GM12878 (cell line): Measurements from ENCODE around the gene ABCF3. TPM values are rescaled to one million over a fixed set of nuclear protein-coding genes. Genes with fewer than 3 reads are reported as not detected.

Experiments
- BHLHE40 ChIP-seq, 2 experiments: fragments of 450-650 bp in 1 of 2; IDR thresholded peaks; 2 replicates each; pipeline ENCODE4 v1.6.1; 2011 to 2017; ENCODE audit warnings: low read depth in 2 of 2, borderline replicate concordance in 1 of 2, improper control_type of control experiment in 1 of 2, low read length in 1 of 2, mild to moderate bottlenecking in 1 of 2
- CHD4 ChIP-seq: fragments of 200-600 bp; sonication (generic); IDR thresholded peaks from 2 replicates; pipeline ENCODE4 v1.6.1; 2016; ENCODE audit warnings: mild to moderate bottlenecking
- RELA ChIP-seq: fragments of 450-650 bp; IDR thresholded peaks from 2 replicates; pipeline ENCODE4 v1.8.0; 2014; ENCODE audit warnings: borderline replicate concordance; ENCODE audit not compliant: partially characterized antibody
- polyA plus RNA-seq, 11 experiments: library from polyadenylated mRNA; depleted of rRNA in 4 of 11; unstranded in 6 of 11; stranded (reverse) in 5 of 11; fragments of >200 nt; fragmentation: Nextera tagmentation in 4 of 11; fragmentation: Illumina TruSeq in 1 of 11; extraction: Ambion mirVana in 4 of 11; extraction: Trizol in 1 of 11; gene quantifications; 1 replicate in 1 of 11; 2 replicates in 10 of 11; pipeline versions ENCODE4 v1.2.1 to v1.2.3, GENCODE V29; 2011 to 2016; ENCODE audit warnings: inconsistent platforms in 2 of 11, missing spikeins in 2 of 11, low read depth in 1 of 11
- total RNA-seq, 4 experiments: library from RNA; depleted of rRNA in 3 of 4; stranded (reverse); fragments of >200 nt in 3 of 4; fragmentation: Illumina TruSeq in 1 of 4; extraction: Trizol in 1 of 4; gene quantifications; 2 replicates each; pipeline versions ENCODE4 v1.2.1 to v1.2.3, GENCODE V29; 2013 to 2021
- TF ChIP-seq, protein P1 (sequence below): fragments of 450-650 bp; IDR thresholded peaks from 2 replicates; pipeline ENCODE4 v1.6.1; 2017; ENCODE audit warnings: mild to moderate bottlenecking, moderate library complexity
- TF ChIP-seq, protein P2 (sequence below): fragments of 450-650 bp; IDR thresholded peaks from 2 replicates; pipeline ENCODE4 v1.6.1; 2016; ENCODE audit warnings: mild to moderate bottlenecking, moderate library complexity, borderline replicate concordance

The ABCF3 gene
- total and polyA plus RNA-seq, 10 of the 15 experiments (the other 5 are each of a cell fraction or from before 2014, with no cell fraction given), result 6.1 to 71.3 (median 46.9) TPM

DNA sequence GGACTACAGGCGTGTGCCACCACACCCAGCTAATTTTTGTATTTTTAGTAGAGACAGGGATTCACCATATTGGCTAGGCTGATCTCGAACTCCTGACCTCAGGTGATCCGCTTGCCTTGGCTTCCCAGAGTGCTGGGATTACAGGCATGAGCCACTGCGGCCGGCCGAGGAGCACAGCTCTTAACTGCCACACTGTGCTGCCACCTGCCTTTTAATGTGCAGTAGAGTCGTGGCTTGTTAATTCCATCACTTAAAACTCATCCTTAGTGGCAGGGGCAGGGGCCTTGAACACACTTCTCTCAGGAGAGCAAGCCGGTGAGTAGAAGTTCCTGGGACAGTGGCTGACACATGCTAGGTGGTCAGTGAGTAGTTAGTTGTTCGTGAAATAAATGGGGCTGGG is 12.5 kb downstream of the ABCF3 start (continued):
- TF ChIP-seq, protein P1, sequence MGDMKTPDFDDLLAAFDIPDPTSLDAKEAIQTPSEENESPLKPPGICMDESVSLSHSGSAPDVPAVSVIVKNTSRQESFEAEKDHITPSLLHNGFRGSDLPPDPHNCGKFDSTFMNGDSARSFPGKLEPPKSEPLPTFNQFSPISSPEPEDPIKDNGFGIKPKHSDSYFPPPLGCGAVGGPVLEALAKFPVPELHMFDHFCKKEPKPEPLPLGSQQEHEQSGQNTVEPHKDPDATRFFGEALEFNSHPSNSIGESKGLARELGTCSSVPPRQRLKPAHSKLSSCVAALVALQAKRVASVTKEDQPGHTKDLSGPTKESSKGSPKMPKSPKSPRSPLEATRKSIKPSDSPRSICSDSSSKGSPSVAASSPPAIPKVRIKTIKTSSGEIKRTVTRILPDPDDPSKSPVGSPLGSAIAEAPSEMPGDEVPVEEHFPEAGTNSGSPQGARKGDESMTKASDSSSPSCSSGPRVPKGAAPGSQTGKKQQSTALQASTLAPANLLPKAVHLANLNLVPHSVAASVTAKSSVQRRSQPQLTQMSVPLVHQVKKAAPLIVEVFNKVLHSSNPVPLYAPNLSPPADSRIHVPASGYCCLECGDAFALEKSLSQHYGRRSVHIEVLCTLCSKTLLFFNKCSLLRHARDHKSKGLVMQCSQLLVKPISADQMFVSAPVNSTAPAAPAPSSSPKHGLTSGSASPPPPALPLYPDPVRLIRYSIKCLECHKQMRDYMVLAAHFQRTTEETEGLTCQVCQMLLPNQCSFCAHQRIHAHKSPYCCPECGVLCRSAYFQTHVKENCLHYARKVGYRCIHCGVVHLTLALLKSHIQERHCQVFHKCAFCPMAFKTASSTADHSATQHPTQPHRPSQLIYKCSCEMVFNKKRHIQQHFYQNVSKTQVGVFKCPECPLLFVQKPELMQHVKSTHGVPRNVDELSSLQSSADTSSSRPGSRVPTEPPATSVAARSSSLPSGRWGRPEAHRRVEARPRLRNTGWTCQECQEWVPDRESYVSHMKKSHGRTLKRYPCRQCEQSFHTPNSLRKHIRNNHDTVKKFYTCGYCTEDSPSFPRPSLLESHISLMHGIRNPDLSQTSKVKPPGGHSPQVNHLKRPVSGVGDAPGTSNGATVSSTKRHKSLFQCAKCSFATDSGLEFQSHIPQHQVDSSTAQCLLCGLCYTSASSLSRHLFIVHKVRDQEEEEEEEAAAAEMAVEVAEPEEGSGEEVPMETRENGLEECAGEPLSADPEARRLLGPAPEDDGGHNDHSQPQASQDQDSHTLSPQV, result no peak
- TF ChIP-seq BHLHE40 (IDR thresholded peaks at IDR 0.05; ENCODE audit: borderline replicate concordance in 1 of 2, low read depth in 2 of 2, low read length in 1 of 2) (no peak), CHD4 (no peak), RELA (no peak)
- TF ChIP-seq, protein P2, sequence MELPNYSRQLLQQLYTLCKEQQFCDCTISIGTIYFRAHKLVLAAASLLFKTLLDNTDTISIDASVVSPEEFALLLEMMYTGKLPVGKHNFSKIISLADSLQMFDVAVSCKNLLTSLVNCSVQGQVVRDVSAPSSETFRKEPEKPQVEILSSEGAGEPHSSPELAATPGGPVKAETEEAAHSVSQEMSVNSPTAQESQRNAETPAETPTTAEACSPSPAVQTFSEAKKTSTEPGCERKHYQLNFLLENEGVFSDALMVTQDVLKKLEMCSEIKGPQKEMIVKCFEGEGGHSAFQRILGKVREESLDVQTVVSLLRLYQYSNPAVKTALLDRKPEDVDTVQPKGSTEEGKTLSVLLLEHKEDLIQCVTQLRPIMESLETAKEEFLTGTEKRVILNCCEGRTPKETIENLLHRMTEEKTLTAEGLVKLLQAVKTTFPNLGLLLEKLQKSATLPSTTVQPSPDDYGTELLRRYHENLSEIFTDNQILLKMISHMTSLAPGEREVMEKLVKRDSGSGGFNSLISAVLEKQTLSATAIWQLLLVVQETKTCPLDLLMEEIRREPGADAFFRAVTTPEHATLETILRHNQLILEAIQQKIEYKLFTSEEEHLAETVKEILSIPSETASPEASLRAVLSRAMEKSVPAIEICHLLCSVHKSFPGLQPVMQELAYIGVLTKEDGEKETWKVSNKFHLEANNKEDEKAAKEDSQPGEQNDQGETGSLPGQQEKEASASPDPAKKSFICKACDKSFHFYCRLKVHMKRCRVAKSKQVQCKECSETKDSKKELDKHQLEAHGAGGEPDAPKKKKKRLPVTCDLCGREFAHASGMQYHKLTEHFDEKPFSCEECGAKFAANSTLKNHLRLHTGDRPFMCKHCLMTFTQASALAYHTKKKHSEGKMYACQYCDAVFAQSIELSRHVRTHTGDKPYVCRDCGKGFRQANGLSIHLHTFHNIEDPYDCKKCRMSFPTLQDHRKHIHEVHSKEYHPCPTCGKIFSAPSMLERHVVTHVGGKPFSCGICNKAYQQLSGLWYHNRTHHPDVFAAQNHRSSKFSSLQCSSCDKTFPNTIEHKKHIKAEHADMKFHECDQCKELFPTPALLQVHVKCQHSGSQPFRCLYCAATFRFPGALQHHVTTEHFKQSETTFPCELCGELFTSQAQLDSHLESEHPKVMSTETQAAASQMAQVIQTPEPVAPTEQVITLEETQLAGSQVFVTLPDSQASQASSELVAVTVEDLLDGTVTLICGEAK, result no peak
